KMS-11 (cell line): ENCODE measurements around the gene PIGK.
A peak's percentile ranks its signal among the peaks of the same experiment; 100 is the strongest.

Source experiments
- H2AFZ ChIP-seq: fragments of 200-600 bp; sonication (generic); 2 replicates; pipeline ENCODE4 v1.6.1; 2016; ENCODE audit warnings: antibody characterized with exemption, mixed run types, low read depth
- H3K27ac ChIP-seq: fragments of 200-600 bp; sonication (generic); 2 replicates; pipeline ENCODE4 v1.6.1; 2016; ENCODE audit warnings: mild to moderate bottlenecking, mixed run types
- H3K27me3 ChIP-seq: fragments of 200-600 bp; sonication (generic); 2 replicates; pipeline ENCODE4 v1.6.1; 2017; ENCODE audit warnings: mild to moderate bottlenecking, low read depth, mixed run types, moderate library complexity; ENCODE audit not compliant: insufficient read depth
- H3K36me3 ChIP-seq: fragments of 200-600 bp; sonication (generic); 2 replicates; pipeline ENCODE4 v1.6.1; 2017; ENCODE audit warnings: mild to moderate bottlenecking, mixed run types; ENCODE audit not compliant: insufficient read depth
- H3K4me1 ChIP-seq: fragments of 200-600 bp; sonication (generic); 2 replicates; pipeline ENCODE4 v1.6.1; 2016; ENCODE audit warnings: mild to moderate bottlenecking, low read depth, mixed run types; ENCODE audit not compliant: poor library complexity, severe bottlenecking
- H3K4me2 ChIP-seq: fragments of 200-600 bp; sonication (generic); 2 replicates; pipeline ENCODE4 v1.7.0; 2016; ENCODE audit warnings: mild to moderate bottlenecking, mixed run types
- H3K4me3 ChIP-seq: fragments of 200-600 bp; sonication (generic); IDR thresholded peaks from 2 replicates; pipeline ENCODE4 v1.6.1; 2017; ENCODE audit warnings: low read depth, low read length, mixed read lengths; ENCODE audit not compliant: insufficient read depth
- H3K79me2 ChIP-seq: fragments of 200-600 bp; sonication (generic); 2 replicates; pipeline ENCODE4 v1.6.1; 2016; ENCODE audit warnings: low read depth, mixed run types; ENCODE audit not compliant: insufficient read depth
- H3K9ac ChIP-seq: fragments of 200-600 bp; sonication (generic); 2 replicates; pipeline ENCODE4 v1.6.1; 2016; ENCODE audit warnings: mild to moderate bottlenecking, mixed run types
- H4K20me1 ChIP-seq: fragments of 200-600 bp; sonication (generic); 2 replicates; pipeline ENCODE4 v1.6.1; 2016; ENCODE audit warnings: mild to moderate bottlenecking, mixed run types; ENCODE audit not compliant: insufficient read depth
- CTCF ChIP-seq: fragments of 200-600 bp; sonication (generic); conservative IDR thresholded peaks from 2 replicates; pipeline ENCODE4 v1.6.1; 2017; ENCODE audit warnings: low read depth, mild to moderate bottlenecking, antibody characterized with exemption, low read length, moderate library complexity, mixed read lengths

The PIGK gene

GRCh38 chr1:77219166-77219887, at the start of gene PIGK:
PIGK (minus strand) TSS chr1:77219430; CDS start chr1:77219402, 28 bp downstream.
- peak within 1 kb of the TSS; percentile 66 for H3K4me2 ChIP-seq
- peak within 1 kb of the TSS; percentile 80 for H3K4me3 ChIP-seq
- peak within 1 kb of the TSS; percentile 98 for H2AFZ ChIP-seq
- no peak for TF ChIP-seq CTCF
- H3K9ac ChIP-seq: peak within 1 kb of the TSS; percentile 74
- no peaks in the 10 kb centered on the region for H3K36me3 ChIP-seq
- H3K27ac ChIP-seq: peak within 1 kb of the TSS; percentile 67
- H3K79me2 ChIP-seq: no peaks in the 10 kb centered on the region
- H3K27me3 ChIP-seq: no peaks in the 10 kb centered on the region
- no peaks in the 10 kb centered on the region for H4K20me1 ChIP-seq
- peaks cover 13% of the 10 kb centered on the region for H3K4me1 ChIP-seq

- no peak overlapping the region for H3K4me2 ChIP-seq
- H3K79me2 ChIP-seq: no peaks in the 10 kb centered on the region
- no peaks in the 10 kb centered on the region for H3K36me3 ChIP-seq
- H4K20me1 ChIP-seq: no peaks in the 10 kb centered on the region
- no peak overlapping the region for H3K9ac ChIP-seq
- H3K4me3 ChIP-seq: no peak overlapping the region
- no peaks in the 10 kb centered on the region for H3K27me3 ChIP-seq
- no peaks in the 10 kb centered on the region for H3K4me1 ChIP-seq
- no peak for TF ChIP-seq CTCF
- H2AFZ ChIP-seq: no peak overlapping the region
- H3K27ac ChIP-seq: no peak overlapping the region
Measured at GRCh38 chr1:77267035-77267434, 47.8 kb upstream of the PIGK start.

- Histone ChIP-seq H3K9ac (no peak overlapping the region), H3K27ac (no peak overlapping the region), H3K4me1 (no peaks in the 10 kb centered on the region), H3K4me3 (no peak overlapping the region), H4K20me1 (no peaks in the 10 kb centered on the region), H2AFZ (no peak overlapping the region), H3K79me2 (no peaks in the 10 kb centered on the region), H3K27me3 (no peaks in the 10 kb centered on the region), H3K4me2 (no peak overlapping the region), H3K36me3 (no peaks in the 10 kb centered on the region)
- TF ChIP-seq CTCF: no peak
Measured at GRCh38 chr1:77265180-77265579, 46.0 kb upstream of the PIGK start.

- TF ChIP-seq CTCF: no peak
- no peaks in the 10 kb centered on the region for H4K20me1 ChIP-seq
- no peak overlapping the region for H3K9ac ChIP-seq
- H3K4me2 ChIP-seq: no peak overlapping the region
- H3K27me3 ChIP-seq: no peaks in the 10 kb centered on the region
- no peaks in the 10 kb centered on the region for H3K36me3 ChIP-seq
- no peaks in the 10 kb centered on the region for H3K4me1 ChIP-seq
- H3K27ac ChIP-seq: no peak overlapping the region
- no peak overlapping the region for H2AFZ ChIP-seq
- no peaks in the 10 kb centered on the region for H3K79me2 ChIP-seq
- H3K4me3 ChIP-seq: no peak overlapping the region
Measured at GRCh38 chr1:77263708-77264107, 44.5 kb upstream of the PIGK start.
